ENCODE data around the gene TMC3. TPM values are rescaled to one million over a fixed set of nuclear protein-coding genes. Genes with fewer than 3 reads are reported as not detected.

The TMC3 gene
- total and polyA plus RNA-seq, 4 donors, result 0.02 to 0.13 TPM; not detected in 2

DNA sequence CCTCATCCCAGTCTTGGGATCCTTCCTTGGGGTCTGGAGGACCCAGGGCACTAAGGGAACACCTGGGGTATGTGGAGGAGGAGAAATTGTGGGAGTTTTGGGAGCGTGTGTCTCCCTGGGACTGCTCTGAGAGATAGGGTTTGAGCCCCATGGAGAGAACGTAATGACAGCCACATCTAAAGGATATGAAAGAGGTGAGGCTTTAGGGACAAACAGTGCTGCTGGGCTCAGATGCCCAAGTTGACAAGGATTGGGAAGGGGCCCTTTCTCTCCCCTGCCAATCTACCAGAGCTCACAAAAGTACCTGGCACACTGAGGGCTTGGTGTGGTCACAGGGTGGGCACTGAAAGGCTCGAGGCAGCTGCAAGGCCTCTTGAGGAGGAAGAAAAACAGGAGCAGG, 36.8 kb downstream of the TMC3 start:
- H3K4me1 ChIP-seq (ENCODE audit: control insufficient read depth in 4 of 4, insufficient read depth in 4 of 4, low read length in 3 of 4), result peaks cover 0 to 9% (median 1%) of the 10 kb centered on the region in 4 donors
- no peak overlapping the region for H3K4me3 ChIP-seq (ENCODE audit: low read depth in 1 of 3, low read length in 3 of 3)

DNA sequence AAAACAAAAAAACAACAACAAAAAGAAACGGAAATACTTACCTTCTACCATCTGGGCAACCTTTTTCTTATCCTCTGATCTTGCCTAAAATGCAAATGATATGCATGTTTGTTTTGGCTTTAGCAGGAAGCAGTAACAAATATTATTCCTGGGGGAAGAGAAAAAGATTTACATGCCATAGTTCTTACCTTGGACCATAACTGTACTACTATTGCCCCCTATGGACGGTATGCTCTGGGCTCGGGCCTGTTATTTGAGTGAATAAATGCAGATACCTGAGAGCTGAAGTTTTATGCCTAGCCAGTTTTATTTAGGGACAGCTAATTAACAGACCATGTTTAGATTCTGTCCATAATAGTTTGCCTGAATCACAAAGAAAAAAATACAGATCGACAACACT, 37.4 kb downstream of the TMC3 start:
- TF ChIP-seq, protein P1, sequence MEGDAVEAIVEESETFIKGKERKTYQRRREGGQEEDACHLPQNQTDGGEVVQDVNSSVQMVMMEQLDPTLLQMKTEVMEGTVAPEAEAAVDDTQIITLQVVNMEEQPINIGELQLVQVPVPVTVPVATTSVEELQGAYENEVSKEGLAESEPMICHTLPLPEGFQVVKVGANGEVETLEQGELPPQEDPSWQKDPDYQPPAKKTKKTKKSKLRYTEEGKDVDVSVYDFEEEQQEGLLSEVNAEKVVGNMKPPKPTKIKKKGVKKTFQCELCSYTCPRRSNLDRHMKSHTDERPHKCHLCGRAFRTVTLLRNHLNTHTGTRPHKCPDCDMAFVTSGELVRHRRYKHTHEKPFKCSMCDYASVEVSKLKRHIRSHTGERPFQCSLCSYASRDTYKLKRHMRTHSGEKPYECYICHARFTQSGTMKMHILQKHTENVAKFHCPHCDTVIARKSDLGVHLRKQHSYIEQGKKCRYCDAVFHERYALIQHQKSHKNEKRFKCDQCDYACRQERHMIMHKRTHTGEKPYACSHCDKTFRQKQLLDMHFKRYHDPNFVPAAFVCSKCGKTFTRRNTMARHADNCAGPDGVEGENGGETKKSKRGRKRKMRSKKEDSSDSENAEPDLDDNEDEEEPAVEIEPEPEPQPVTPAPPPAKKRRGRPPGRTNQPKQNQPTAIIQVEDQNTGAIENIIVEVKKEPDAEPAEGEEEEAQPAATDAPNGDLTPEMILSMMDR (IDR thresholded peaks at IDR 0.05; ENCODE audit: low read depth, low read length, missing input control), result peak; percentile 19
- TF ChIP-seq HNF4A (conservative IDR thresholded peaks at IDR 0.05) (no peak), JUND (IDR thresholded peaks at IDR 0.05) (no peak), RAD21 (IDR thresholded peaks at IDR 0.05) (peak; percentile 67 to 68)
- Histone ChIP-seq H3K9ac (ENCODE audit: low read depth in 1 of 2, low read length in 2 of 2) (no peak overlapping the region), H3K36me3 (ENCODE audit: control insufficient read depth in 4 of 4, insufficient read depth in 3 of 4, low read depth in 1 of 4, low read length in 3 of 4) (no peaks in the 10 kb centered on the region), H3K9me3 (ENCODE audit: control insufficient read depth in 4 of 4, low read length in 3 of 4) (no peaks in the 10 kb centered on the region), H3K27ac (ENCODE audit: low read depth in 1 of 2, low read length in 2 of 2) (no peak overlapping the region), H3K27me3 (ENCODE audit: control insufficient read depth in 4 of 4, insufficient read depth in 4 of 4, low read length in 3 of 4) (no peaks in the 10 kb centered on the region), H3K4me3 (ENCODE audit: low read depth in 1 of 3, low read length in 3 of 3) (no peak overlapping the region), H3K4me1 (ENCODE audit: control insufficient read depth in 4 of 4, insufficient read depth in 4 of 4, low read length in 3 of 4) (peaks cover 0 to 9% (median 1%) of the 10 kb centered on the region in 4 donors)
- peak; percentile 22 for DNase-seq (ENCODE audit: low spot score)
- 85% methylated on average over 4 of the region's 4 CpGs for WGBS

More for the DNA sequence above, 36.8 kb downstream of the TMC3 start:
- peak; percentile 23 for DNase-seq (ENCODE audit: low spot score)
- WGBS, result 87% methylated on average over 3 of the region's 3 CpGs
- Histone ChIP-seq H3K36me3 (ENCODE audit: control insufficient read depth in 4 of 4, insufficient read depth in 3 of 4, low read depth in 1 of 4, low read length in 3 of 4) (no peaks in the 10 kb centered on the region), H3K27me3 (ENCODE audit: control insufficient read depth in 4 of 4, insufficient read depth in 4 of 4, low read length in 3 of 4) (no peaks in the 10 kb centered on the region), H3K9me3 (ENCODE audit: control insufficient read depth in 4 of 4, low read length in 3 of 4) (no peaks in the 10 kb centered on the region), H3K9ac (ENCODE audit: low read depth in 1 of 2, low read length in 2 of 2) (no peak overlapping the region), H3K27ac (ENCODE audit: low read depth in 1 of 2, low read length in 2 of 2) (no peak overlapping the region)
- TF ChIP-seq YY1 (IDR thresholded peaks at IDR 0.05), result no peak
- TF ChIP-seq ZBTB33 (IDR thresholded peaks at IDR 0.05), result no peak
- TF ChIP-seq REST (IDR thresholded peaks at IDR 0.05), result no peak
- no peak for TF ChIP-seq TAF1 (conservative IDR thresholded peaks at IDR 0.05)
- no peak for TF ChIP-seq HNF4A (conservative IDR thresholded peaks at IDR 0.05)
- TF ChIP-seq HNF4G (IDR thresholded peaks at IDR 0.05), result no peak
- no peak for TF ChIP-seq SP1 (IDR thresholded peaks at IDR 0.05)
- TF ChIP-seq ATF3 (IDR thresholded peaks at IDR 0.05), result no peak
- no peak for TF ChIP-seq RXRA (IDR thresholded peaks at IDR 0.05)
